NCI-H460 (cell line): ENCODE measurements around the gene ZDHHC11. TPM values are rescaled to one million over a fixed set of nuclear protein-coding genes. Genes with fewer than 3 reads are reported as not detected.
"Not testable (repeated sequence)": the region's sequence is repeated elsewhere in the genome, so short reads cannot be mapped to it uniquely, and the experiment has no call there.

Source experiments
- DNase-seq: peaks from one replicate; pipeline ENCODE4 v3.0.0-alpha.2; 2016; ENCODE audit warnings: low read depth; ENCODE audit errors: extremely low read depth
- total RNA-seq: library from RNA; depleted of rRNA; stranded (reverse); fragments of >200 nt; shearing (Covaris generic); gene quantifications from 2 replicates; pipeline ENCODE4 v1.2.3, GENCODE V29; 2014

ZDHHC11 gene
- total RNA-seq, 1 experiment from 2014 or later, result 6.9 TPM

DNA sequence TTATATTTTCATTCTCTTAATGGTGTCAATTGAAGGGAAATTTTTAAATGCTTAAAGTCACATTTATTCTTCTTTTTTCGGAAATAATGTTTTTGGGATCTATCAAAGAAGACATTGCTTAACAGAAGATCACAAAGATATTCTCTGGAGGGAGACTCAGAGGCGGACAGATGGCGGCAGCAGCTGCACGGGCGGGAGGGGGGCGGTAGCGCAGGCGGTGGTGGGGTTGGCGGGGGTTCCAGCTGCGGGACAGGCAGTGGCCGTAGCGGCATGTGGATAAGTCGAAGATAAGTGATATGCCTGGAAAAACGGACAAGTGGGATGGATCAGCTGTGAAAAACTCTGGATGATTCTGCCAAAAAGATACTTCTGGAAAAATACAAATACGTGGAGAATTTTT is 34.6 kb downstream of the ZDHHC11 start:
- DNase-seq, result no peak

DNA sequence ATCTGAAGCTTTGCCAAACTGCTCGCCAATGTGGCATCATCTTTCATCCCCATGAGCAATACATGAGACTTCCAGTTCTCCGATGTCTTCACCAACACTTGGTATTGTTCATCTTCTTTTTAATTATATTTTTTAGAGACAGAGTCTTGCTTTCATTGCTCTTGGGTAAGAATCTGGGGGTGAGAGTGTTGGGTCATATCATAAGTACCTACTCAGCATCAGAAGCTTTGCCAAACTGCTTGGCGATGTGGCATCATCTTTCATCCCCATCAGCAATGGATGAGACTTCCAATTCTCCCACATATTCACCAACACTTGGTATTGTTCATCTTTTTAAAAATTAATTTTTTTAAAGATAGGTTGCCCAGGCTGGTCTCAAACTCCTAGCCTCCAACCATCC is 35.3 kb downstream of the ZDHHC11 start:
- no peak for DNase-seq

DNA sequence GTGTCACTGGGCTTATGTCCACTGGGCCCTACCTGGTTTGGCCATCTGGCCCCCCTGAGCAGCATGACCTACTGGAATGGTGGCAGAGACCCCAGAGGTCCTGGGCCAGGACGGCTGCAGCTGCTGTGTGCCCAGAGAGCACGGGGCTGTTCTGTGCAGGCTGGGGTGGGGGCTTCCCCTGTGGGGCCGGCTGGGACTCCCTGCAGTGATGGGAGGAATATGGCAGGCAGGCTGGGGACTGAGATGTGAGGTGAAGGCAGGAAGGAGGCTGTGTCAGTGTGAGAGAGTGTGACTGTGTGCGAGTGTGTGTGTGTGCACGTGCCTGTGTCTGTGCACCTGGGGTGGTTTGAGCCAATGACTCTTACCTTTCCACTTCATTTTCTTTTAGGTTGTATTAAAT is 37.2 kb downstream of the ZDHHC11 start:
- DNase-seq, result not testable (repeated sequence)

DNA sequence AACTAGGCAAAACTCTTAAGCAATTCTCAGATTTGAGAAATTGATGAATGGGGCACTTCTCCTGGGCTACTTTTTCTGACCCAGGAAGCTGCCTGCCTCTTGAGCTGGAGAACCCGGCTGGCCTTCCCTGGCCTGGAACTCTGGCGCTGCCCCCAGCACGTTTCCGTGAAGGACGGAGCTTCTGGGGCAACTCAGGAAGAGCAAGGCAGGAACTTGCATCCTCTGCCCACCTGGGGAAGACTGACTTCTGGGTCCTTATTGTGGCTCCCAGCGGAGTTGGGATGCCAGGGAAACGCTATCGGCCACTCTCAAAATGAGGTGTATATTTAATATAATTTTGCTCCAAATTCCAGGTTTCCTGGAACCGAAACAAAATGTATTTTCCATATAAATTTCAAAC is 39.4 kb downstream of the ZDHHC11 start:
- not testable (repeated sequence) for DNase-seq

DNA sequence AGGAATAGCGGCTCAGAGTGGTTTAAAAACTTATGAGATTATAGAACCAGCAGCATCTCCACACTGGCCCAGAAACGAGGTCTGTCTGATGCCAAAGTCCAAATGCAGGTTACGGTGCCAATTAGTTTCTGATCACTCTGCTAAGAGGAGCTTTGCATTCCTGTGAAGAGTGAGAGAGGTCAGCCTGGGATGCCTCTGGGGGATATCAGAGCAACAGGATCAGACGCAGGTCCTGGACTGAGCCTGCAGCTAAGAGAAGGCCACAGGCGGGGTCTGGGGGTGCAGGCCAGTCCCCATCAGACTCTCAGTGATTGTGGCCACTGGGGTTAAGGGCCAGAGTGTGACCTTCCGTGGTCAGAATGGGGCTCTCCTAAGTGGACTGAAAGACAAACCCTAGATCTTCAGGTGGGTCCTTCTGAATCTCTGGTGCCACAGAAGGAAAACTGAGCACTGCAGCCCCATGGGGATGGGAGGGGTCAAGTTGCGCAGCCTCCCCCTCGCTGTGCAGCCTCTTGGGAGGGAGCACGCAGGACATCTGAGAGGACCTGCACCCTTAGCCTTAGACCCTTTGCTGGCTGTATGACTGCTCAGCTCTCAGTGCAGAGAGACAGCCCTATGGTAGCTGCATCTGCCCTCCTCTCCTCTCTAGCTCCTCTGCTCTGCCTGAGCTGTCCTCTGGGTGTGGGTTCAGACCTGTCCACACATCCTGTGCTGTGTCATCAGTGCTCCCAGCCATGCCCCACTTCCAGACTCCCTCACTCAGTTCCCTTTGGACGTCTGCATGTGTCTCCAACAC is 42.9 kb downstream of the ZDHHC11 start:
- not testable (repeated sequence) for DNase-seq

DNA sequence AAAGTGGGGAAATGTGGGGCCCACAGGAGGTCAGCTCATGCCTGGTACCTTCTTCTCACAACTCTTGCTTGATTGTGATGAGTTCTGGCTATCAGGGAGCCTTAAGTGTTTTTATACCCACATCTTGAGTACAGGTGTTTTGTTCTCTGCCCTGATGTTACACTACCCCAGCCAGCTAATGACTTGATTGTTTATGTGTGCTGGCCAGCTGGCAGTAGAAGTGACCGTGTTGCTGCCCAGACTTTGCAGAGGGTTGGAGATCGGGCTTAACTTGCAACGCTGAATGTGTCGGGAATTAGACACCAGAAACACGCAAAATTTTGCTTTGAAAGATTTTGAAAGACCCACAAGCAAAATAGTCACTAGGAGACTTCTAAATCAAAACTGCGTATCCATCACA is 49.3 kb downstream of the ZDHHC11 start:
- no peak for DNase-seq

DNA sequence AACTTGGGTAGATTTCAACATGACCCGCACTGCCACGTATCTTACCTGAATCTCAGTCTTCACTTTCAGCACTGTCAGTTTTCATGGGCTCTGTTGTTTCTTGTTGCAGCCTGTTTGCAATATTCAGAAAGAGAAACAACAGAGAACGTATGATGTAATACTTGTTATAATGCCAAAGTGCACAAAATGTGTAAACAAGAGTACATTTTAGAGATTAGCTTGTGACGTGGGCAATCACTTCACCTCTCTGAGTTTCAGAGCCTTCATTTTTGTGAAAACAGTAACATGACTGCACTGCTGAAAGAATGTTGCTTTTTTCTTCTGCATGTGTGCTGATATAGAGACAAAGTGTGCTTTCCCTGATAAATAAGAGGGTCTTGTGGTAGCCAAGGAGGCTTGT is 49.7 kb downstream of the ZDHHC11 start:
- DNase-seq, result not testable (repeated sequence)

DNA sequence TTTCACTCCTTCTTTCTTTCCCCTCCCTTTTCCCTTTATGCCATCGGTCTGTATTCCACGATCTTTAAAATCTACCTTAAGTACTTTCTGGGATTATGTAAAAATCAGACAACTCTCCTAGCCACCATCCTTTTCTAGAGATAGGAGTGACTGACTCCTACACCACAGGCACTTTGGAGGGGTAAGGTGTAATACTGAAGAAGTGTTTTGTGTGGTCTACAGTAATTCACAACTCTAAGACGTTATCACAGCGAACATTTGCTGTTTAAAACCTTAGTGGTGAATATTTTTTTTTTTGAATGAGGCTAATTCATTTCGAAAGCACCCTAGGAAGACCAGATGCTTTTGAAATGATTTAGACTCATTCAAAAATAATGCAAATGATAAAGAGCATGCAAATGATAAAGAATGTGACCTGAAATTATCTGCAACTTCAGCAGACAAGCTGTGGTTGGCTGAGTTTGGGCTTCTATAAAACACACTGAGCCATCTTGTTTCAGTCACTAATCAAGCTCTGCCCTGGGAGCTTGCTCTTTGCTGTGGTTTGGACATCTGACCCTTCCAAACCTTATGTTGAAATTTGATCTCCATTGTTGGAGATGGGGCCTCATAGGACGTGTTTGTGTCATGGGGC is 52.2 kb downstream of the ZDHHC11 start:
- not testable (repeated sequence) for DNase-seq

DNA sequence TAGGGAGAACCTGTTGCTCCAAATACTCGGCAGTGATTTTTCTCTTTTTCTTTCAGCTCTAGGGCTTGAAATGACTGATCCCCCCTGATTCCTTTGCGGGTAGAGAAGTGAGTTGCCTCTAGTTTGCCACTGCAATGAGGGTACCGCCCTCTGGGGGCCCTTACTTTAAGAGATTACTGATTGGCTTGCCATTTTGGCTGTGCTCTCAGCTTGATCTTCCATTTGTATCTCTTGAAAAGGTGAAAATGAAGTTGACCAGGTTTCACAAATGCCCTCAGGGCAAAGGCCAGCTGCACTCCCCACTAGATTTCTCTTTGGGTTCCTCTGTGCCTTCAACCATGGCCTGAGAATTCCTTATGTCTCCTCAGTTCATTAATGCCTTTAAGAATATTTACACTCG is 52.8 kb downstream of the ZDHHC11 start:
- DNase-seq, result not testable (repeated sequence)

DNA sequence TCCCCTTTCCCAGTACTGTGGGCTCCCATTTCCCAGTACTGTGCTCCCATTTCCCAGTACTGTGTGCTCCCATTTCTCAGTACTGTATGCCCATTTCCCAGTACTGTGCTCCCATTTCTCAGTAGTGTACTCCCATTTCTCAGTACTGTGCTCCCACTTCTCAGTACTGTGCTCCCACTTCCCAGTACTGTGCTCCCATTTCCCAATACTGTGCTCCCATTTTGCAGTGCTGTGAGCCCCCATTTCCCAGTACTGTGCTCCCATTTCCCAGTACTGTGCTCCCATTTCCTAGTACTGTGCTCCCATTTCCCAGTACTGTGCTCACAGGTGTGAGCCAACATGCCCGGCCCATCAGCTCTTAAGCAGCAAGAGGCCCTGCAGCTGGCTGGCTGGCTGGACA is 54.9 kb downstream of the ZDHHC11 start:
- not testable (repeated sequence) for DNase-seq

DNA sequence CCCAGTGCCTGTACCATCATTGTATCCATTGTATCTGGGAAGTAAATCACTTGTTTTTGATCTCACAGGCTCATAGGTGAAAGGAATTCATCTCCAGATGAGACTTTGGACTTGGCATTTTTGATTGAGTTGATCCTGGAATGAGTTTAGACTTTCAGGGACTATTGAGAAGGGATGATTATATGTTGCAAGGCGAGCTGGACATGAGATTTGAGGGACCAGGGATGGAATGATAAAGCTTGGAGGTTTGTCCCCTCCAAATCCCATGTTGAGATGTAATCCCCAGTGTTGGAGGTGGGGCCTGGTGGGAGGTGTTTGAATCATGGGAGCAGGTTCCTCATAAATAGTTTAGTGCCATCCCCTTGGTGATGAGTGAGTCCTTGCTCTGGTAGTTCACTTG is 55.8 kb downstream of the ZDHHC11 start:
- not testable (repeated sequence) for DNase-seq

DNA sequence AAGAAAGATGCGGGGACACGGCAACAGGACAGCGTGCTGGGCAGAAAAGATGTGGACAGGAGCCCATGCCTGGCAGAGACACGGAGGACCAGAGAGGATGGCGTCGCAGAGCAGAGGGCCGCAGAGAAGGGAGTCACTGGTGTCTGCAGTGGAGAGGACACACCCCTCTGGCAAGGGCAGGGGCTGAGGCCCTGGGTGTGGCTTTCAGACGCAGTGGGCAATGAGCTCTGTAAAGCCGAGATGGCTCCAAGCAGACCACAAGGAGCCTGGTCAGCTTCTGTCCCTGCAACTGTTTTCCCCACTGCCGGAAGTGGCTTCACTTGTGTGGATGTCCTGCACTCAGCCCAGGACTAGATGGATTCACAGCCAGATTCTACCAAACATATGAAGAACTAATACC is 62.1 kb downstream of the ZDHHC11 start:
- DNase-seq, result not testable (repeated sequence)

DNA sequence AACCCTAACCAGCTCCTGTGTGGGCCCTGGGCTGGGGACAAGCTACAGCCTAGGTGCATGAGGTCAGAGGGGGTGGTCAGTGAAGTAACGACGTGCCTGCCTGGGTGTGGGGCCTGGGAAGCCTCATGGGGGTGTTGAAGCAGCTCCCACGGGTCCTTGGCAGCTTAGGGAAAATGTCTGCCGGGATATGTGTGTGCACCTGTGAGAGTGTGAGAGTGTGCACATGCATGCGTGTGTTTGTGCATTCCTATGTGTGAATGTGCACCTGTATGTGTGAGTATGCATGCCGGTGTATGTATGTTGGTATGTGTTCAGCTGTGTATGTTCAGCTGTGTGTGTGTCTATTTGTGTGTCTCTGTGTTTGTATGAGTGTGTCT is 62.9 kb downstream of the ZDHHC11 start:
- not testable (repeated sequence) for DNase-seq

DNA sequence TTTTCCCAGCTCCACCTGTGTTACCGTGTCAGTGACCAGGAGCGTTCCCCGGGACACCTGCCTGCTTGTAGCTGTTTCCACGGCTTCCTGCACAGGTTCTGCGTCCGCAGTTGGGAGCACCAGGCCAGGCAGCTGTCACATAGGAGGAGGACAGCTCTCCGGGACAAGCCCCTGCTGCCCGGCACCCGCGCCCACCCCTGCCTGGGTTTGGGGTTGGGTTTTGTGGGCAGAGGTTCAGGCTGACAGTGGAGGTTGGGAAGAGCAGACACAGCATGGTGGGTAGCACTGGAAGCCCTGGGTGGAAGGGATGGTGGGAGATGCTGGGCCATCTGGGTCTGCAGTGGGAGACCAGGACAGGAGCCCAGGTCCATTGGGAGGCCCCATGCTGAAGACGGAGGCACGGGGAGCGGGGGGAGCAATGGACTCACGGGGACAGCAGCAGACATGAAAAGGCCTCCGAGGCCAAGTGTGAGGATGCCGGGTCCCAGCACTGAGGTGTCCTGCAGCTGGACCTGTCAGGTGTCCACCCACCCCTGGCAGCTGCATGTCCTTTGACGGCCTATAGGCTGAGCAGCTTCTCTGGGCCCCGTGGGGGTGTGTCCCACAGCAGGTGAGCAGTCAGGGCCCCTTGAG is 63.4 kb downstream of the ZDHHC11 start:
- not testable (repeated sequence) for DNase-seq

DNA sequence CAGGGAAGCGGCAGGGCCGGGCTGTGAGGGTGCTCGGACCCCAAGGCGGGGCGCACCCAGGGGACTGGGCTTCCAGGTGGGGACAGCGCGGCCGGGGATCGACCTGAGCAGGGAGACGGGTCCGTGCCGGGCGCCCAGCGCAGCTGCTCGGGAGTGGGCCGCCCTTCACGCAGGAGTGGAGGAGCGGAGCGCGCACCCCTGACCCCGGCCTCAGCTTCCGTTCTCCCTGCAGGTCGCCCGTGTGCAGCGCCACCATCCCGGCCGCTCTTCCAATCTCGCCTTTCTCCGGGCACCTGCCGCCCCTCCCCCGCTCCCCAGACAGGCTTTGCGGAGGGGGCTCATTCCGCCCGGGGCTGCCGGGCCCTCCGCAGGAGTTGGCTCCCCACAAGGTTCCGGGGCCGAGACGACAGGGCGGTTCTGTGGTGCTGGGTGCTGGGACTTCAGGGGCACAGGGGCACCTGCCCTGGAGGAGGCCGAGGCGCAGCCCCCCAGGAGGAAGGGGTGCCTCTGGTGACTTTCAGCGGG is 65.5 kb downstream of the ZDHHC11 start:
- DNase-seq, result not testable (repeated sequence)

DNA sequence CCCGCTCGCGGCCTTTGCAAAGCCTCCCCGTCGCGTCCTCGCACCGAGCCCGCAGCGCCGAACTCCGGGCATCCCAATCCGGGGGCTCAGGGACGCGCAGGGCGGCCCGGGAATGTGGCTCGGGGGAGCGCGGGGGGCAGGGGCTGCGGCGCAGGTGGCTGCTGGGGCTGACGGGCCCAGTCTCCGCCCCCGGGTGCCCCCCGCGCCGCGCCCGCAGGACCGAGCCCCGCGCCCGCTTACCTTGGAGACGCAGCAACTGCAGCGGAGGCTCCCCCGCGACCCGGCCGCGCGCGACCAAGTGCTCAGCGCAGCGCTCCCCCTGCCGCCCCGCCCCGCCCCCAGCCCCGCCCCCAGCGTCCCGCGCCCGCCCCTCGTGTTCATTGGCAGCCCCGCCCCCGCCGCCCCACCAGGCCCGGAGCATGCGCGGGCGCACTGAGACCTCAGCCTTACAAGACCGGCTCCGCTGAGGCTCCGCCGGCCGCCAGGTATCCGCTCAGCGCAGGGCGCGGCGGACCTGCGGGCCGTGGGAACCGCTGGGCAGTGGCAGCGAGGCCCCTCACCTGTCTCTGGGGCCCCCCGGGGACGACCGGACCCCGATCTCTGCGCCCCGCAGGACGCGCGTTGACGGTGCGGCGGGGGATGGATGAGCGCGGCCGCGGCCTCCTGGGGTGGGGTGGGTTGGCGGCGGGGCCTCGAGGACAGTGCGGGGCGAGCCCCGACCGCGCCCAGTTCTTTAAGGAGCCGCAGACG is 66.2 kb downstream of the ZDHHC11 start, which contains the start of gene ZDHHC11B:
ZDHHC11B (minus strand) TSS at position 302 of the 750 bp plus-strand sequence. CDS start 17,810 bp downstream, outside the sequence.
- peak; percentile 74 for DNase-seq

DNA sequence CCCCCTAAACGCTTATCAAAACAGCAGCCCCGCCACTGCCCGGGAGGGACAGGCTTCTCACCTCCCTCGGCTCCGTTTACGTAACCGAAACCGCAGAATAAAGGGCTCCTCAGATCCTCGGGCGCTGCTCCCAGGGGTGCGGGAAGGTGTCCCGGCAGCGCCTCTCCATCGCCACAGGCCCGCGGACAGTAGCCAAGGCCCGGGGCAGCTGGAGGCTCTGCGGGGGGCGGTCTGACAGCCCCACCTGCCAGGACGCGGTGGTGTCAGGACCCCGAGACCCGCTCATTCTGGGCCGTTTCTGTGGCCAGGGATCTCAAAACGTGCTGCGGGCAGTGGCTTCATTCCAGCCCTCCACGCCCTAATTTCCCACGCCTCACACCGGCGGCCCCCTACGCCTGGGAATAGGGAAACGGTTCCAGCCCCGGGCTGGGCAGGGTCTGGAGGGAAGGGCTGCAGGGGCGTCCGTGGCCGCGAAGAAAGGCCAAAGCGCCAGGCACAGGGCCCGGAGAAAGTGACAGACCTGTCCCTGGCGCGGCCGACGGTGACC is 66.8 kb downstream of the ZDHHC11 start:
- not testable (repeated sequence) for DNase-seq

DNA sequence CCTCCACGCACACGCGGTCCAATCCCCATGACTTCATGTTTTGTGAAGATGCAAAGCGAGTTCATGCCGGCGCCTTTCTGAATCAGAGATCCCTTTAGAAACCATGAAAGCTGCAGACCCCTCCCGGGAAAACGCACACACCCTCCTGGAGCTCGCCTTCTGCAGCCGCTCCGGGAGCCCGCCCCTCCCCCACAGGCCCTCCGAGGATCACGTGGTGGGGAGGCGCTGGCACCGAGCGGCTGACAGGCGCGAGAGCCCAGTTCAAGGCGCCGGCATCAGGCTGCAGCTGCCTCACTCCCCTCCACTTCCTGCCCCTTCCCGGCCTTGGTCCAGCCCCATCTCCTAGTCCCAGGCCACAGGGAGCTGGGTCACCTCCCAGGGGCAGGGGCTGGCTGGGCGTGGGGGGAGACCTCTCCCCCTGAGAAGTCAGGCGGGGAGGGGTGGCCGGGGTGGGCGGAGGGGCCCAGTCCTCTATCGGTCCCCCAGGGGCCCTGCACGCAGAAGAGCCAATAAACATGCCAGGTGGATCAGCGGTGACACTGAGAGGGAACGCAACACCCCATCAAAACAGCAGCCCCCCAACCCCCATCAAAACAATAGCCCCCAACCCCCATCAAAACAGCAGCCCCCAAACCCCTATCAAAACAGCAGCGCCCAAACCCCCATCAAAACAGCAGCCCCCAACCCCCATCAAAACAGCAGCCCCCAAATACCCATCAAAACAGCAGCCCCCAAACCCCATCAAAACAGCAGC is 67.6 kb downstream of the ZDHHC11 start:
- not testable (repeated sequence) for DNase-seq

DNA sequence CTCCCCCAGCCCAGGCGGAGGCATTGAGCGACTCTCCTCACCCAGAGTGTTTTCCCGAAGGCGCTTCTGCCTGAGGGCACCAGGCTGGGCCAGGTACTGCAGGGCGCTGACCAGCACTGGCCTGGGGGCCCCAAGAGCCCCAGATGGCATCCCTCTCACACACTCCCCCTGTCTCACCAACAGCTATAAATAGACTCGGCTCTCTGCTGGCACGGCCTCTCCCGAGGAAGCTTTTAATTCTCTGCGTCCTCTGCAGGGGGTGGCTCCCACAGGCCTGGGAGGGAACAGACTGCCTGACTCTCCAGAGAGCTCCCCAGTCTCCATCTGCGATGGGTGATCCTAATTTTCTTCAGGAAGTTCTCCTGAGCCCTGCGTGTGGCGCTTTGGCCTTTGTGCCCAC is 68.4 kb downstream of the ZDHHC11 start:
- not testable (repeated sequence) for DNase-seq

DNA sequence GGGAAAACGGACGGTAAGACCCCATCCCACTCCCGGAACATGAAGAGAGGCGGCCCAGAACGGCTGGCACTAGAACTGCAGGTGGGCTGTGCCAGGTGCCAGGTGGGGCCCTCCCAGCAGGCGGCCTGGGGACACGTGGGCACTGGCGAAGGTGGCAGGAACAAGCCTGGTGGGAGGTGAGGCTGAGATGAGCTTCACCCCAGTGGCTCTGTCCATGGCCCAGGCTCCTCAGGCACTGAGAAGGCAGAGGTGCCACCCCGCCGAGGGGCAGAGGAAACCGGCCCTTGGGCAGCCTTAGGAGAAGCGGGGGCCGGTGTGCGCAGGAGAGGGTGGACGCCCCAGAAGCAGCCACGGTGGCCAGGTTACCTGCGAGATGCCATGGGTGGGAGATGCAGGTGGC is 70.2 kb downstream of the ZDHHC11 start:
- DNase-seq, result not testable (repeated sequence)
